ENCODE measurements around the gene RHD.
"Not testable (repeated sequence)": the region's sequence is repeated elsewhere in the genome, so short reads cannot be mapped to it uniquely, and the experiment has no call there.

Gene RHD

DNA sequence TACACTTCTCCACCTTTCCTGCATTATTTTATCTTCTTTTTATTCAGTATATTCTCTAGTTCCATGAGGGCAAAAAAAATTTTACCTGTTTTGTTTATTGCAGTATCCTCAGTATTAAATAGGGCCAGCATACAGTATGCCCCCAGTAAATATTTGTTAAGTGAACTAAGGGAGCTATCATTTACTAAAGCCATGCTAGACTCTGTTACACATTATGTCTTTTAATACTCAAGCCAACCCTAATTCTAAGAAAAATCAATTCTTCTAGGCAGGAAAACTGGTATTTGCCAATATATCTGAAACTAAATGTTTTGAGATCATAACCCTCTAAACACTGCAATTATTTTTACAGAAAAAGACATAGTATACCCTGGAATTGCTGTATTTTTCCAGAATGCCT, 84.1 kb downstream of the RHD start:
- DNase-seq (ENCODE audit: low read depth) = no peak

DNA sequence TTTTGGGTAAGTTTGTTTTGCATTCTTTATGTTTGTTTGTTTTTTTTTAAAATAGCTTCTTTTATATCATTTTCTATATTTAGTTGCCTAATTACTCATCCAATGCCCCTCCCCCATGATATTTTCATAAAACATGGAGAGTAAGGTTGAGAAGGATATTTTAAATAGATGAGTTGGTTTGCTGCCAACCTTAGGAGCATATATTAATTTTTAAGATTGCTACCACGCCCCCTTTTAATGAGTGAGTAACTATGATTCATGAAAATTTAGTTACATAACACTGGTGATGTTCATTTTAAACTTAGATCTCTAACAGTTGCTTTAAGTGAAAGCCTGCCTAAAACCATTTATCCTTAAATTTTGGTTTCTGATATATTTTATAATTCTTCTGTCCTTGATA, 84.5 kb downstream of the RHD start:
- DNase-seq (ENCODE audit: low read depth) = no peak

DNA sequence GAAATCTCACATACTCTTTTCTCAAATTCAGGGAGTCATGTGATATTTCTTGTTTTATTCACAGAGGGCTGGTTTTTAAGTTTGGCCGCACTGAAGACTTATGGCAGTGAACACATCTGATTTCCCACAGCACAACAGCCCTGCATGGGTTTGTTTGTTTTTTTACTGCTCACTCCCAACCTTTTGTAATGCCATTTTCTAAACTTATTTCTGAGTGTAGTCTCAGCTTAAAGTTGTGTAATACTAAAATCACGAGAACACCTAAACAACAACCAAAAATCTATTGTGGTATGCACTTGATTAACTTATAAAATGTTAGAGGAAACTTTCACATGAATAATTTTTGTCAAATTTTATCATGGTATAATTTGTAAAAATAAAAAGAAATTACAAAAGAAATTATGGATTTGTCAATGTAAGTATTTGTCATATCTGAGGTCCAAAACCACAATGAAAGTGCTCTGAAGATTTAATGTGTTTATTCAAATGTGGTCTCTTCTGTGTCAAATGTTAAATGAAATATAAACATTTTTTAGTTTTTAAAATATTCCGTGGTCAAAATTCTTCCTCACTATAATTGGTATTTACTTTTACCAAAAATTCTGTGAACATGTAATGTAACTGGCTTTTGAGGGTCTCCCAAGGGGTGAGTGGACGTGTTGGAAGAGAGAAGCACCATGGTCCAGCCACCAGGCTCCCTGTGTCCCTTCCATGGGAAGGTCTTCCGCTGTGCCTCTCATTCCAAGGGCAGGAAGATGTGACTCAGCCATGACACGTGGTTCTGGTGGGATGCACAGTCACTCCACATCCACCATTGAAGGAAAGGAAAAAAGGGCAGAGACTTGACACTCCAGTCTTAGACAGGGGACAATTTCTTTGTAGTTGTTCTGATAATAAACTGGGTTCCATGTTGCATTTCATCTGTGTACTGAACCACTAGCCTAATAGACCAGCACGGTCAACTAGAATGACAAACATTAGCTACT, 88.6 kb downstream of the RHD start:
- DNase-seq (ENCODE audit: low read depth) = no peak

DNA sequence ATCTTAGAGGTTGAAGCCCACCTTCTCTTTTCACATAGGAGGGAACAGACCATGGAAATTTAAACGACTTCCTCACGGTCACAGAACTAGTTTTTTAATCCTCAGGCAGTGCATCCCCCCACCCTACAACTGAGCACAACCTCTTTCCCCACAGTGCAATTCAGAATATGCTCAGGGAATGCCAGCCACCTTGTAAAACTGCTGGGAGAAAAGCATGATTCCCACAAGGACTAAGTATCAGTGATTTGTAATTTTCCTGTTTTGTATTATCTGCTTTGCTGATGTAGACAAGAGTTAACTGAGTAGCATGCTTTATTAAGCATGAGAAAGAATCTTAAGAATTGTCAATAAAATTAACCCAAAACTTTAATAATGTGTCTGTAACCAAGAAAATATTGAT, 89.6 kb downstream of the RHD start:
- DNase-seq (ENCODE audit: low read depth) = no peak

DNA sequence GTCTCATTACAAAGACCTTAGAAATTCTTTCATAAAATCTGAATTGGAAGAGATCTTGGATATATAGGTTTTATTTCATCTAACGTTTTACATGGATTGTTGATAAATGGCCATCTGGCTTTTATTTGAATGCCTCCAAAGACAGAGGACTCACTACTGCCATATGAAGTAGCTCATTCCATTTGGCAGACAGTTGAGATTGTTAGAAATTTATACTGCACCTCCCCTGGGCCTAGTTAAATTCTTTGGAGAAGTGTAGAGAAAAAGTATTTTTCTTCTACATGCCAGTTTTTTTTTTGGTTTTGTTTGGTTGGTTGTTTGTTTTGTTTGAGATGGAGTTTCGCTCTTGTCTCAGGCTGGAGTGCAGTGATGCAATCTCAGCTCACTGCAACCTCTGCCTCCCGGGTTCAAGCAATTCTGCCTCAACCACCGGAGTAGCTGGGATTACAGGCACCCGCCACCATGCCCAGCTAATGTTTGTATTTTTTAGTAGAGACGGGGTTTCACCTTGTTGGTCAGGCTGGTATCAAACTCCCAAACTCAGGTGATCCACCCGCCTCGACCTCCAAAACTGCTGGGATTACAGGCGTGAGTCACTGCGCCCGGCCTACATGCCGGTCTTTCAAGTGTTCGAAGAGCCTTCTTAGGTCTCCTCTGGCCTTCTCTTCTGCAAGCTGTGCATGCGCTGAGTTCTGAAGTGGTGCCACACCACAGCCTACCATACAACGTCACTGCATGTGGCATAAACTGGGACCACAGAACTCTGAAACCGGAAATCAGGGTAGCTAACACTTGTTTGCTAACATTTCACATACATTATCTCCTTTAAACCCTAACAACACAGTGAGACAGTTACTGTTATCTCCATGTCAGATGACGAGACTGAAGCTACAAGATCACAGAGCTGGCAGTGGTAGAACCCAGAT, 90.6 kb downstream of the RHD start:
- not testable (repeated sequence) for DNase-seq (ENCODE audit: low read depth)

DNA sequence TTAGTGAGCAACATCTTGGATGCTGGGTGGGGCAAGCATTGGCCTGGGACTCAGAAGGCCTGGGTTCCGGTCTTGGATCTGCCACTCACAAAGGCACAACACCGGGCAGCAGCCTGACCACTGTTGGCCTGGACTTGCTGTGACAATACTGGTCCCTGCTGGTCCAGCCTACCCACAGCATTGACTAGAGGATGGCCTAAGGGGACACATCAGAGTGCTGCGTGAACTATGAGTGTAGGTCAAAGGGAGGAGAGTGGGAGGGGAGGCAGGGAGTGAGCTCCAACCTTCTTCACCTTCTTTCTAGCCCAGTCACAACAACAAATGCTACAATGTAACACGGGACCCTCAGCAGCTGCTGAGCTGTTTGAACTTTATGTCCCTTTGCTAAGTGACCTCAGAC, 96.9 kb downstream of the RHD start:
- no peak for DNase-seq (ENCODE audit: low read depth)

DNA sequence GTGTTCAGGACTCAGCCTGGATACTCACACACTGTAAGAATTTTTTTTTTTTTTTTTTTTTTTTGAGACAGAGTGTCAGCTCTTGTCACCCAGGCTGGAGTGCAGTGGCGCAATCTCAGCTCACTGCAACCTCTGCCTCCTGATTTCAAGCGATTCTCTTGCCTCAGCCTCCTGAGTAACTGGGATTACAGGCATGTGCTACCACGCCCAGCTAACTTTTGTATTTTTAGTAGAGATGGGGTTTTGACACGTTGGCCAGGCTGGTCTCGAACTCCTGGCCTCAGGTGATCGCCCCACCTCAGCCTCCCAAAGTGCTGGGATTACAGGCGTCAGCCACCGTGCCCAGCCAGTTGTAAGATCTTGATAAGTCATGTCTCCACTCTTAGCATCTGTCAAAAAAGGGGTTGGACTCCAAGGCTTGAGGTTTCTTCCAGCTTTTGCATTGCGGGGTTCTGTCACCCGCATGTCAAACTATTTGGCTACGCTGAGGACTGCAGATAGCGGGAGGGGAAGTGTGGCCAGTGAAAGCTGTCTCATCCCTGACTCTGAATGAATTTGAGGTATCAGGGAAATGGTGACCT, 97.5 kb downstream of the RHD start:
- DNase-seq (ENCODE audit: low read depth) = not testable (repeated sequence)

DNA sequence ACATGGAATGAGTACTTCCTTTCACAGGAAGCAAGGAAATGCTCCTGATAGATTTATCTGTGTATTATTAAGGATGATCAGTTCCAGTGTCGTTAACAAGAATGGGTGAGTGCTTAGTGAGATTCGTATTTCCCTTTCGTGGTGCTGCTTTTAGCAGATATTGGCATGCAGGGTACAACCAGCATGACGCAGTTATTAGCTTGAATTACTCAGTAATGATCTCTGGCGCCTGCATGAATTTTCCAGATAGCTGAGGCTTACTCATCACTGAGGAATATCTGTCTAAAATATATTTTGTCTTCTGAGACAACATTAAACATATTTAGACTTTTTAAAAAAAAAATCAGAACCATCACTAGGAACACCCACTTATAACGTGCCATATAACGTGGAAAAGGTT, 99.4 kb downstream of the RHD start:
- not testable (repeated sequence) for DNase-seq (ENCODE audit: low read depth)

DNA sequence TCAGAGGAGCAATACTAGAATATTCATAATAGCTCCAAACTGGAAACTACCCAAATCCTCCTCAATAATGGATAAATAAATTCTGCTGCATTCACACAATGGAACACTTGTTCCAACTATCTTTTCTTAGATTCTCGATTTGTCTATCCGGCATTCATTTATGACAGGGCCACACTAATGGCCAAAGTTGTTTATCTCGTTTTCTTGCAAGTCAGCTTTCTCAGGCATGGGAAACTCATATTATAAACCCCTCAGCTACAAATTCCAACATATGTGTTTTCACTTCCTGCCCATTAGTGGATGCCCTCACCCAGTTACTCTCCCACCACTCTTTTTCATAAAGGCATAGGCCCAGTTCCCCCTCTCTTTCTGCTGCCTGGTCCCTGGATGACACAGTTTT, 106.1 kb downstream of the RHD start:
- not testable (repeated sequence) for DNase-seq (ENCODE audit: low read depth)

Measured in stimulated activated CD8-positive, alpha-beta memory T cell treated with anti-CD3 and anti-CD28 coated beads, Interleukin-15, amount 100 ng/mL, for 24 hours (primary cell).